Colon (tissue), 2 donors: Measurements from ENCODE around the gene MAP7.

ENCODE experiments used
- FAIRE-seq: peaks from 2 replicates; lab custom pipeline; 2012; peaks lifted over from hg19 to GRCh38; lab: Jason Lieb, UNC
- donor health status: control.
- donor health status: control.

MAP7 gene

DNA sequence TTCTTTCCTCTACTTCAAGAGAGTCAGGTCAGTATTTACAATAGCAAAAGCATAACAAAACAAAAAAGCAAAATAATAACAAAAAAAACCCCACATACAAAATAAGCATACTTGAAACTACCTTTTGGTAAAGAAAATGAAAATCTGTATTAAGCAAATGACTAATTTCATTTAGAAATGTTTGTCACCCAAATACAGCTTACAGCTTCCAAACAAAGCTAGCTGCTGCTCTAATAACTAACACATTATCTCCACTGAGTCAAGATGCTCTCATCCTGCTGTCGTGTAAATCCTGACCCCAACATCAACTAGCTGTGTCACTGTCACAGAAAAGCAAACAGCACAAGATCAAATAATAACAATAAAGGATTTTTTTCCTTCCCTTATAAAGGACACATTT is 21.7 kb downstream of the MAP7 start:
- FAIRE-seq: no peak

- no peak for FAIRE-seq
These were observed 22.4 kb downstream of the MAP7 start for GRCh38 chr6:136527831-136528230.

- FAIRE-seq: no peak
These were observed 23.3 kb downstream of the MAP7 start for GRCh38 chr6:136526937-136527336.

- FAIRE-seq: no peak
These were observed 23.9 kb downstream of the MAP7 start for GRCh38 chr6:136526196-136526930.

- FAIRE-seq: no peak
These were observed 24.5 kb downstream of the MAP7 start for GRCh38 chr6:136525586-136526195.

GRCh38 chr6:136524936-136525413 is 25.2 kb downstream of the MAP7 start:
- FAIRE-seq: no peak

GRCh38 chr6:136524339-136524935 is 25.8 kb downstream of the MAP7 start:
- FAIRE-seq: no peak

DNA sequence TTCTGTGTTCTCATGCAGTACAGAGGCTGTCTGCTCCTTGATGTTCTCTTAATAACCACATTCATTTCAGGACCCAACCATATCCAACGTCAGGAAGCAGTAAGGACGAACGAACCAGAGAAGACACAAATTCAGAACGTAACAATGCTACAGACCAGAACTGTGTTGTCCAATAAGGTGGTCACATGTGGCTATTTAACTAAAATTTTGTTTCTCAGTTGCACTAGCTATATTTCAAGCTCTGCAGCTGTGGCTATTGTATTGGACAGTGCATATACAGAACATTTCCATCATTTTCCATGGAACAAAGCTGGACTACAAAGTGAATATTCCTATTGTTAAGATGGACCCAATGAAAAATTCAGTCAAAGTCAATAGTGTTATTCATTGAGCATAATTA is 27.0 kb downstream of the MAP7 start:
- no peak for FAIRE-seq

DNA sequence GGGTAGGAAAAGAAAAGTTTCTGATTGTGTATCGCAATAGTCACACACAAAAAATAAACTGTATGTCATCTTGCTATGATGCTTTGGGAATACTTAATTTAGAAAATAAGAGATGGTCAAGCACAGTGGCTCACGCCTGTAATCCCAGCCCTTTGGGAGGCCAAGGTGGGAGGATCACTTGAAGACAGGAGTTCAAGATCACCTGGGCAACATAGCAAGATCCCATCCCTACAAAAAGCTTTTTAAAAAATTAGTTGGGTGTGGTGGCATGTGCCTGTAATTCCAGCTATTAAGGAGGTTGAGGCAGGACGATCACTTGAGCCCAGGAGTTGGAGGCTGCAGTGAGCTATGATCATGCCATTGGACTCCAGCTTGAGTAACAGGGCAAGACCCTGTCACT is 27.6 kb downstream of the MAP7 start:
- FAIRE-seq: no peak

GRCh38 chr6:136521911-136522310 is 28.3 kb downstream of the MAP7 start:
- no peak for FAIRE-seq

DNA sequence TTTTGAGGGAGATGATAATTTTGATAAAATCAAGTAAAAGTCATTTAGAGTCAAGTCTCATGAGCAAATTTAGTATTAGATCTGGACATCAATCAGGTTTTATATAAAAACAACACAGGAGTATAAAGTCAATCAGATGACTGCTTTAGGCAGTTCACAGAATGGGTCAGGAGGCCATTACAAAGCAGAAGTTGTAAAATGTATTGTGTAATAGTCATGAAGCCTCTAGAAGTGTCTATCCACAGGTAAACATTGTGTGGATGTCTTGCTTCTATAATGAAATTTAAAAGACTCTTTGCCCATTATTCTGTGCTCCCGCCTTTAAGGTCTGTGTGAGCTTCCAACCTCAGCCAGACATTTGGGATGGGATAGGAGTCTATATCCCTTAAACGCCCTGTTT is 28.8 kb downstream of the MAP7 start:
- FAIRE-seq: no peak

DNA sequence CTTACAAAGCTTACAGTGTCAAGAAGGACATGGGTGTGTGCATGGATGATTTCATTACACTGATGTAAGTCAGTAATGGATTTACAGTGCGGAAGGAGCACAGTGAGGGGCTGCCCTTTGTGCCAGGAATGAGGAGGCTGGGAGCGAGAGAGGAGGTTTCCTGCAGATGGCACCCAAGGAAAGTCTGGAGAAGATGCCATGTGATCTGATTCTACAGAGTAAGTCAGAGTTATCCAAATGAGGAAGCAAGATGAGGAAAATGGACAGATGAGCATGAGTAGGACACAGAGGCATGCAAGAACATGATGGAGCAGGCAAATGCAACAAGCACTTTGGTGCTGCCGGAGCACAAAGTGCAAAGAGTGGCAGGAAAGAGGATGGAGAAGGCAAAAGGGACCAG is 29.7 kb downstream of the MAP7 start:
- no peak for FAIRE-seq

DNA sequence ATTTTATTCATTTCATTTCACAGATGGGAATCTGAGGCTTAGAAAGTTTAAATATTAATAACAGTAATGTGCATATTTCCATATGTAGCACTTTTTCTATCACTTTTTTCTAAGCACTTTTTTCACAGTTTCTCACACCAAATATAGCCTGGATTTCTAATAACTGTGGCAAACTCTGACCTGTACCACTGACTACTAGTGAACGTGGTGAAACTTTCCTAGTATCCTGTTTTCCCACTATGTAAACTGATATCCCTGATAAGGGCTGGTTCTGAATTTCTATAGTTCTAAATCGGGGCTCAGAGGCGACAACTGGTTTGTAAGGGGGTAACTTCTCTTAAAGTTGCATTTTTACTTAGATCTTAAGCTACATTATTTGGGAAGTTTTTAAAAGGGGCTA is 32.6 kb downstream of the MAP7 start:
- no peak for FAIRE-seq

DNA sequence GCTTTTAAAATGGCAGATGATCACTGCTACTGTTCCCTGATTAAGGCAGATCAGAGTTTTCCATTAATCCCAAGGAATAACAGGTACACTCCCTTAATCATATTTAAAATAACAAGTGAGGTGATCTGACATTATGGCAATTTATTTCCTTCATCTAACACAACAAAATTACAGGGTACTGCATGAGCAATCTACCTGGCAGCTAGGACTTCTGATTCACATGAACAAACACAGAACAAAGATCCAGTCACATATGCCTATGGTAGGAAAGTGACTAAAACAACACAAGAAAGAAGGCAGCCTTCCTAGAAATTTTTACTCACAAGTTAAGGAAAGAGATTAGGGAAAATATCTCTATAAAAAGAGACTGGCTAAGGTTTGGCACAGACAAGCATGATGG is 33.2 kb downstream of the MAP7 start:
- FAIRE-seq: no peak

DNA sequence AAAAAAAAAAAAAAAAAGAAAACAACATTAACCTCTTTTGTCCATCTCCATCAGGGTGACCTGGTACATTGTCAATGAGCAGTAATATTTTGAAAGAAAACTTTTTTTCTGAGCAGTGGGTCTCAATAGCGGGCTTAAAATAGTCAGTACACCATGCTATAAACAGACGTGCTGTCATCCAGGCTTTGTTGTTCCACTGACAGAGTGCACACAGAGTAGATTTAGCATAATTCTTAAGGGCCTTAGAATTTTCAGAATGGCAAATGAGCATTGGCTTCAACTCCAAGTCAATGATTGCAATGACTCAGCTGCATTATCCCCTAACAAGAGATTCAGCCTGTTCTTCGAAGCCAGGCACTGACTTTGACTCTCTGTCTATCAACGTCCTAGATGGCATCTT is 35.6 kb downstream of the MAP7 start:
- no peak for FAIRE-seq

GRCh38 chr6:136511926-136512325 is 38.3 kb downstream of the MAP7 start:
- no peak for FAIRE-seq

DNA sequence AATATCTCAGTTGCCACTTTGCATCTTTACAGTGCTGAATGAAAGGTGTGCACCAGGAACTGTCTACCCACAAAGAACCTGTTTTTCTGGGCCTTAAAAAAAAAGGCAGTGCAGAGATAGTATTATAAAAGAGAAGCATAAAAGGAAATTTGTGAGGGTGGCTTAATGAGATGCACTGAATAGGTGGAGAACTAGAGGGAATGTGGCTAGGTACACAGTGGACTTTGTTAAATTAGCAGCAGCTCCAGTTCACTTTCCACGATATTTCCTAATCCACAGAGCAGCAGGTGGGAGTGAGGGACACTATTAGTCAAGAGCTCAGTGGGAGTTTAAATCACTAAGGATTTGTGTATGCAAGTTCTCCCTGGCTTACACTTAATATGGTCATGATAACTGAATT is 38.8 kb downstream of the MAP7 start:
- FAIRE-seq: no peak

GRCh38 chr6:136510782-136511181 is 39.4 kb downstream of the MAP7 start:
- no peak for FAIRE-seq

DNA sequence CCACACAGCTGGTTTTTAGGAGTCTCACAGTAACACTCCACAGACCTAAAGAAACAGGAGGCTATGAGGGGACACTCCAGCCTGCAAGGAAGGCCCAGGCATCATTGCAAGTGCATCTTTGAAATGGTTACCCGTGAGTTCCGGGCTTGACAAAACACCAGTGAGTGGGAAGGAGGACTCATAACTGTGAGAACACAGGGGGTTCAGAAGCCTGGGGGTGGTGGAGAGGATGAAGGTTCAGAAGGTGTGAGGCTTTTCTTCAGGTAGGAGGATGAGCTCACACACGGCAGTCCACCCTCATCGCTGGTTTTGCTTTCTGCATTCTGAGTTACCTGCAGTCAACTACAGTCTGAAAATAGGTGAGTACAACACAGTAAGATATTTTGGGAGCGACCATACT is 39.9 kb downstream of the MAP7 start:
- FAIRE-seq: no peak

DNA sequence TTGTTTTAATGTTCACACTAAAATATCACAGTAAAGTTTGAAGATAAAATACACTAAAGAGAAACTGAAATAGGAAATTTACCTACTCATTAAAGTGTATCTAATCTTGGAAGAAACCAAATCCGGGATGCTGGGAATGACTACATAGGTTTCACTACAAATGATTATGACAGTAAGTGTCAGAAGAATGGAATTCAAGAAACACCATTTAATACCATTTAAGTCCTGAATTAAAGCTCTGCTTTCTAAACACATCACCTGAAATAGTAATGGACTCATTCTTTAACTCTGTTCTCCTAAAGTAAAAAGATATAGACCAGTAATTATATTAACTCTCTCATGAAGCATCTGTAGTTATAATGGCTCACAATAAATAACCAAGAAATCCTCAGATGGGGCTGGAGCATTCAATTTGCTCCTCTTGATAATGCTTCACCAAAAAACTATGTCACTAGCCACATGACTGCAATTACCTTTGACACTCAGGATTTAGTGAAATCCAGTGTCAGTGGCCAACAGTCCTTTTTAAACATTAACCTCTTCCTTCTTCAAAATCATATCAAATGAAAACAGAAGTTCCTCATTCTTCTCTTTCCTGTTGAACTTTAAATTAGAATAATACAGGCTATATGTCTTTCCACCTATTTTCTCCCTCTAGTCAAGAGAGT is 41.4 kb downstream of the MAP7 start:
- no peak for FAIRE-seq

GRCh38 chr6:136506124-136506799 is 44.0 kb downstream of the MAP7 start:
- FAIRE-seq: no peak

- no peak for FAIRE-seq
These were observed 46.8 kb downstream of the MAP7 start for GRCh38 chr6:136503303-136504029.
